HG03175 (cell line): ENCODE results near the gene MRGPRG.

ENCODE experiments used
- ATAC-seq: cut with Tn5 transposase; IDR thresholded peaks from one replicate; pipeline ENCODE4 v1.9.1; 2021; ENCODE audit warnings: mild to moderate bottlenecking, moderate library complexity; ENCODE audit not compliant: unreplicated experiment

Gene MRGPRG

DNA sequence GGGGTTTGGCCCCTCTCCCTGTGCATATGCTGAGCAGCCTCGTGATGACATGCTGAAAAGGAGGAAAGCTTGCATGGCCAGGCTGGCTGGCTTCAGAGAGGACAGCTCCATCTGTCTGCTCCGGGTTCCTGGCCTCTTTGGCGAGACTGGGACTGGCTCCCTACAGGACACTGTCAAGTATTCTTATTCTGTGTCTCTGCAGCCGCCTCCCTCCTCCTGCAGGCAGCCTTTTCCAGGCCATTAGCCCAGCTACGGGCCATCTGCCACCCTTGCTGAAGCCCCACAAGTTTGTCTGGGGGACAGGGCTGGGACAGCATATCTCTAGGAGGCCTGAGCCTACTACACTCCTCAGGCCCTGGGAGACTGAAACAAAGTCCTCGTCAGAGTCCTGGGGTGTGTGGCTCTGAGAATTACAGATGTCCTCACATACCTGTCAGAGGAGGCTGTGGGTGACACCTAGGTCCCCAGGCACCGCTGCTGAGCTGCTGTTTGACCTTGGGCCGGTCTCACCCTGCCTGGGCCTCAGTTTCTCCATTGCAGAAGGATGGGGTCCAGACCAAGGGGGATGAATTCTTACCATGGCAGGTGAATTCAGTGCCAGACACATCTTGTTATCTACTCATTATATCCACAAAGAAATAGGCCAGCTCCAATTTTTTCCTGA, 11.0 kb downstream of the MRGPRG start:
- no peak for ATAC-seq

- no peak for ATAC-seq
Measured at GRCh38 chr11:3206922-3207204, 11.8 kb downstream of the MRGPRG start.

DNA sequence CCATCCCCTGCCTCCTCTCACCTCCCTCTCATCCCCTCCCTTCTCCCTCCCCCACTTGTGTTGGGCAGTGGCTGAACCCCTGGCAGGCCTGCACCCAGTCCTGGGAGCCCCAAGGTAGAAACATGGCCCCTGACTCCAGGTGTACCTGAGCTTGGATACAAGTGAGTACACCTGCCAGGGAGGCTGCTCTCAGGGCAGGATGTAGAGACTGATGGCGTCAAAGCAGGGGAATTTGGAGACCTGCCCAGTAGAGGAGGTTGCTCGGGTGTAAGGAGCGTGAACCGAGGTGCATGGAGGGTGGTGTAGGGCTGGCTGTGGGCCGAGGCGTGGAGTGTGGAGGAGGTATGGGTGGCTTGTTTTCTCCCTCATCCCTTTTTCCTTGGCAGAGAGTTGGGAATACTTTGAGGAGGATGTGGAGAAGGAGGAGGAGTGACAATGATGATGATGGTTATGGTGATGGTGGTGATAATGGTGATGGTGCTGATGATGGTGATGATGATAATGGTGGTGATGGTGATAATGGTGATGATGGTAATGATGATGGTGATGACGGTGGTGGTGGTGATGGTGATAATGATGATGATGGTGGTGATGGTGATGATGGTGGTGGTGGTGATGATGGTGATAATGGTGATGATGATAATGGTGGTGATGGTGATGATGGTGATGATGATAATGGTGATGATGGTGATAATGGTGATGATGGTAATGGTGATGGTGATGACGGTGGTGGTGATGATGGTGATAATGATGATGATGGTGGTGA, 12.3 kb downstream of the MRGPRG start:
- ATAC-seq, result no peak

GRCh38 chr11:3205261-3206155, 13.1 kb downstream of the MRGPRG start:
- no peak for ATAC-seq

DNA sequence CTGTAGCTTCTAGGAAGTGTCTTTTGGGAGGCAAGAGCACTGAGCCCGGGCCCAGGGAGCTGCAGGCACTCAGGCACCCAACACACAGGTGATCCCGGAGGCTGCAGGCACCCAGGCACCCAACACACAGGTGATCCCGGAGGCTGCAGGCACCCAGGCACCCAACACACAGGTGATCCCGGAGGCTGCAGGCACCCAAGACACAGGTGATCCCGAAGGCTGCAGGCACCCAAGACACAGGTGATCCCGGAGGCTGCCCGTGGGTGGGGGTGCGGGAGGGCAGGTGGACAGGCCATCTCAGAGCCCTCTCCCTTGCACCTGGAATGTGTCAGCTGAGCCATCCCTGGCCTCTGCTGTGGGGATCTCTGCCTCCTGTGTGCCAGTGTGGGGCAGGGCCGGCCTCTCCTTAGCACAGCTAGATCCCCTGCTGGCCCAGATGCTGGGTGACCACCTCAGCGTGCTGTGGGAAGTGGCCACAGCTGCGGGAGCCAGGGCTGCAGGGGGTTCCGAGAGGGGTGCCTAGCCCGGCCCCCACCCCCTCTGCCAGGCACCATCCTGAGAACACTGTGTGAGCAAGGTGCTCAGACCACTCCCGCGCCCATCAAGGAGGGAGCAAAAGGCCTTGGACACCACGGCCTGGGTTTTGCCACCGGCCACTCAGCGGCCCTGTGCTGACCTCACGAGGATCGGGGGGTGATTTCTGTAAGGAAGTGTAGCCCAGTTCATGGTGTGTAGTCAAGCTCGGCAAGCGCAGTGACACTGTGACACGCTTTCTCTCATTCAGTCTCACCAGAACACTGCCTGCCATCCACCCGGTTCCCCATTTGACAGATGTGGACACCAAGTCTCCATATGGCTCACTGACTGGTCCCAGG, 14.2 kb downstream of the MRGPRG start:
- no peak for ATAC-seq

GRCh38 chr11:3203221-3204043, 15.2 kb downstream of the MRGPRG start:
- no peak for ATAC-seq

DNA sequence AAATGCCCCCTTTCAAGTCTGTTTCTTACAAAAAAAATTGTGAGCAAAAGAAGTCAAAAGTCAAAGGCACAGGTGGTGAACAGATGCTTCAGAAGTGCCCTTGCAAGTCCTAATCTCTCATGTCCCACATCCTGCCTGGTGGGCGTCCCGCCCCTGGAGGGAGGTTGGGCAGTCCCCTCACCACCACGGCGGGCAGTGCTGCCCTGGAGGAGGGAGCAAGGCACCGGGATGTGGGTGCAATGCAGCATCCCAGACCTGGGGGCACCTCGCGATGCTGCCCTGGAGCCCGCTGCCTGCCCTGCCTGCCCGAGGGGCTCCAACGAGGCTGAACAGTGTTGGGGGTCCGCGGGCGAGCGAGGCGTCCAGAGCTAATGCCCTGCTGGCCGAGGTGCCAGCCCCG, 15.9 kb downstream of the MRGPRG start:
- no peak for ATAC-seq

GRCh38 chr11:3202305-3202704, 16.3 kb downstream of the MRGPRG start:
- ATAC-seq, result no peak

DNA sequence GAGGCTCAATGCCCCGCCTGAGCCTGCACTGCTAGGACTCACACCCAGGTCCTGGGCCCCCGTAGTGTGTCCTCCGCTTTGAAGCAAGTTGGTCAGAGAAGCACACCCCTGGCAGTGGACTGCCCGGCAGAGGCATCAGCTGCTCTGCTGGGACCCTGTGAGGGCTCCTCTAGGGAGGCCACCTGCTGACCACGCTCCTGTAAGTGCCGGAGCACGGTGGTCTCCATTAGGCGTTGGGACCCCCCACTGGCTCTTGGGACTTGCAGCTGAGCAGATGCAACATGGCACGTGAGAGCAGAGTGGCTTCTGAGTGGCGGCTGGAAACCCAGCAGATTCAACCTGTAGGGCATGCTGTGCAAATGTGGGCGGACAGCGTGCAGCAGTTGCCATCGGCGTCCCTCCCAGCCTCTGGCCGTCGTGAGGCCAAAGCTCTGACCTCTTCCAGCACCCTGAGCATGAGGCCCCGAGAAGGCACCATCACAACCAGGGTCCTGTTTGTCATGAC, 16.9 kb downstream of the MRGPRG start:
- no peak for ATAC-seq

DNA sequence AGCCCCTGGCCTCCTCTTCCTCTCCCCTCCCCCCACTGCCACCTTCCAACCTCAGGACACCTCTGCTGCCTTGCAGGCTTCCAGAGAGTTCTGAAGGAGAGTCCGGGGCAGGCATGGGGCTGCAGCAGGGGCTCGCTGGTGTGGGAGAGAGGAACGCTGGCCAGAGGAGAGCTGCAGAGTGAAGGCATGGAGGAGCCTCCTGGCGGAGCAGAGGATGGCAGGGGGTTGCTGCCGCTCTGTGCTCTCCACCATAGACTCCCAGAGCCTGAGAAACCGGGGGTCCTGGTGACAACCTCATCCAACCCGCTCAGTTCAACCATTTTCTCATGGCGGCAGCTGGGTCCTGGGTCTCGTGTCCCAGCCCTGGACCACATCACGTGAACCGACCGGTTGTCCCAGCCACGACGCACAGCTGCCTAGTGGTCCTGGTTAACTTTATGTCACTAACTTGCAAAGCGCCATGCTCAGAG, 17.5 kb downstream of the MRGPRG start:
- ATAC-seq, result no peak

- ATAC-seq, result no peak
Measured at GRCh38 chr11:3200388-3201111, 18.1 kb downstream of the MRGPRG start.

GRCh38 chr11:3199537-3200295, 18.9 kb downstream of the MRGPRG start:
- no peak for ATAC-seq

DNA sequence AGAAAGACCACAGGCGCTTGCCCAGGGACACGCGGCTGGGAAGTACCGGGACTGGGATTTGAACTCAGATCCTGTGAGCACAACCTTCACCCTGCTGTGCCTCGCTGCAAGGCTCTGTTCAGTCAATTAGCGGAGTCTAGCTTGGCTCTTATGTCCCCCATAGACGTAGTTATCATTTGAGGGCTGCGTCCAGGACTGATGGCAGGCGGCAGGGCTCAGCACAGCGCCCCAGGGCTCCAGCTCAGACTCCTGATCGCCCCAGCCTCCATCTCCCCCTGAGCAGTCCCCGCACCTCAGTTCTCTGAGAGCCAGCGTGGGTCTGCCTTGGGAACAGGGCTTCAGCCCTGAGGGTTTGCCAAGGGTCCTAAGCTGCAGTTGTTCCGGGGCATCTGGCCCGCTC, 19.8 kb downstream of the MRGPRG start:
- ATAC-seq, result no peak

DNA sequence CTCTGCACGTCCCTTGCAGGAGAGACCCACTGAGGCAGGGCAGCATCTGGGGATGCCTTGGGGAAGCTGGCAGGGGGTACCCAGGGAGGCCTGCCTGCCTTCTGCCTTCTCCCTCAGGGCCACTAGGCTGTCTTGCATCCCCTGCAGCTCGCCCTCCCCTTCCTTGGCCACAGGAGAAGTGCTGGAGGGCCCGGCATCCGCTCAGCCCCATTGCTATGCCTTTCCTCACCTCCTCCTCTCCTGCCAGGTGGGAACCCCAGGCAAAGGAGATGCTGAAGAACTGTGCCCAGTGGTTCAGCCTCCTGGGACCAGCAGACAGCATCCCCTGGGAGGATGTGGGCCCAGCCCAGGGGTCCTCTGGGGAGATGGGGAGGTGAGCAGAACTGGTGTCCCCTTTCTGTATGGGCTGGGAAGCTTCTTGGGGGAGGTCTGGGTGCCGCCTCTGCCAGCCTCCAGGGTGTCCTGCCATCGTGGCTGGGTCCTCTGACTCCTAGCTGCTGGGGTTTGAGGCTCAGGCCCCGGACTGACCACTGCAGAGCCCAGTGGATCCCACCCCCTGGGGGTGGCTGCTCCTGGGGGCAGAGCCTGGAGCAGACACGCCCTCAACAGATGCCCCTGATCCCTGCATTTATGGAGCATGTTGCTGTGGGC, 20.6 kb downstream of the MRGPRG start:
- ATAC-seq, result no peak

- ATAC-seq, result no peak
Measured at GRCh38 chr11:3197044-3197695, 21.4 kb downstream of the MRGPRG start.

DNA sequence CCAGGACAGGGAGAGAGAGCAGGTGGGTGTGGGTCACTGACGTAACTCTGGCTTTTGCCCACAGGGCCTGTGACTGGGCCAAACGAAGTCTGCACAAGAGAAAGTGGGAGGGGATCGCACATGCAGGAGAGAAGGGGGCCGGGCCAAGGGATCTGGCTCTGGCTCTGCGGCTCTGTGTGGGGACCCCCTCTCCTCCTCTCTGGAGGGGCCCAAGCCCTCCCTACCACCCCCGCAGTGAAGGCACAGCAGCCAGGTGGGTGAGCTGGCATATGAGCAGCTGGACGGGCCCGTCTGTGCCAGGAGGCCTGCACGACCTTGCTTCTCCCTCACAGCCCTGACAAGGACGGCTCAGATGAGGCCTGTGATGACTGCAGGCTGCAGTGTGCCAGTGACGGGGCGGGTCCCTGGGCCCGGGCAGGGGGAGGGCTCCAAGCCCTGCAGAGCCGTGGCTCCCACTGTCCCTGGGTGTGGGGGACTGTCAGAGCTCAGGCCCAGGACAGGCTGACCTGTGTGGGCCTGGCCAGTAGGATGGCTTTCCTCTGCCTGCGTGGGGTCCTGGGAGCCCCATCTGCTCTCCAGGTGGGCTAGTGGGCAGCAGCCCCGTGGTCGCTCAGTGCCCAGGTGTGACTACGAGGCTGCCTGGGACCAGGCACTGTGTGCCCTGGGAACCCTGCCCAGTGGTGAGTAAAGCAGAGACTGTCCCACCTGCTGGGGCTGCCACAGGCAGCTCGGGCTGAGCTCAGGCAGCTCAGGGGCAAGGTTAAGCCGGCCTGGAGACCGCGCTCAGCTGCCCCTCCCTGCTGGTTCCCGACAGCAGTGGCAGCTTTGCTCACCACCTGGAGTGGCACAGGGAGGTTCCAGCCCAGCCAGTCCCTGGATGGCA, 22.2 kb downstream of the MRGPRG start:
- ATAC-seq, result no peak
